Measurements from ENCODE around the gene HINFP. TPM values are rescaled to one million over a fixed set of nuclear protein-coding genes. Genes with fewer than 3 reads are reported as not detected.

HINFP gene
- polyA plus RNA-seq, 1 donor from 2014 or later, result 50.0 TPM

GRCh38 chr11:119087747-119088241, 33.6 kb upstream of the HINFP start:
- no peak overlapping the region for H3K4me2 ChIP-seq (ENCODE audit: low read length)
- H3K27ac ChIP-seq (ENCODE audit: low read length), result no peak overlapping the region
- H4K20me1 ChIP-seq (ENCODE audit: insufficient read depth), result no peaks in the 10 kb centered on the region
- no peak overlapping the region for H2AFZ ChIP-seq (ENCODE audit: low read depth, low read length)
- no peaks in the 10 kb centered on the region for H3K9me2 ChIP-seq (ENCODE audit: insufficient read depth, low read length)
- H3K36me3 ChIP-seq (ENCODE audit: insufficient read depth, low read length), result no peaks in the 10 kb centered on the region
- no peaks in the 10 kb centered on the region for H3K9me3 ChIP-seq (ENCODE audit: low read length)
- H3K79me2 ChIP-seq (replicated peaks; ENCODE audit: insufficient read depth, low read length), result peaks cover 13% of the 10 kb centered on the region
- no peak overlapping the region for H3K4me3 ChIP-seq (ENCODE audit: low read length)
- H3F3A ChIP-seq (ENCODE audit: insufficient read depth, low read length, poor library complexity, severe bottlenecking), result peaks cover 4% of the 10 kb centered on the region
- no peaks in the 10 kb centered on the region for H3K27me3 ChIP-seq (ENCODE audit: insufficient read depth, low read depth, low read length)
- no peak overlapping the region for H3K9ac ChIP-seq (ENCODE audit: low read length)
- no peak for TF ChIP-seq TAF1 (IDR thresholded peaks at IDR 0.05; ENCODE audit: low read depth)
- TF ChIP-seq REST (IDR thresholded peaks at IDR 0.05; ENCODE audit: borderline replicate concordance), result no peak
- no peak for TF ChIP-seq EZH2 (IDR thresholded peaks at IDR 0.05; ENCODE audit: borderline replicate concordance, insufficient read depth, low read length, poor library complexity, severe bottlenecking)
- no peak for TF ChIP-seq MXI1 (conservative IDR thresholded peaks at IDR 0.05; ENCODE audit: poor library complexity, severe bottlenecking)
- TF ChIP-seq POLR2AphosphoS5 (IDR thresholded peaks at IDR 0.05), result no peak

GRCh38 chr11:119088406-119088805, 33.0 kb upstream of the HINFP start:
- Histone ChIP-seq H3F3A (ENCODE audit: insufficient read depth, low read length, poor library complexity, severe bottlenecking) (peaks cover 4% of the 10 kb centered on the region), H3K9me3 (ENCODE audit: low read length) (no peaks in the 10 kb centered on the region), H3K9ac (ENCODE audit: low read length) (no peak overlapping the region), H3K4me2 (ENCODE audit: low read length) (no peak overlapping the region), H3K79me2 (replicated peaks; ENCODE audit: insufficient read depth, low read length) (peaks cover 19% of the 10 kb centered on the region), H3K4me3 (ENCODE audit: low read length) (no peak overlapping the region), H2AFZ (ENCODE audit: low read depth, low read length) (no peak overlapping the region), H3K9me2 (ENCODE audit: insufficient read depth, low read length) (no peaks in the 10 kb centered on the region), H3K27me3 (ENCODE audit: insufficient read depth, low read depth, low read length) (no peaks in the 10 kb centered on the region), H3K27ac (ENCODE audit: low read length) (no peak overlapping the region), H4K20me1 (ENCODE audit: insufficient read depth) (no peaks in the 10 kb centered on the region), H3K36me3 (ENCODE audit: insufficient read depth, low read length) (no peaks in the 10 kb centered on the region)
- TF ChIP-seq EP300 (conservative IDR thresholded peaks at IDR 0.05; ENCODE audit: poor library complexity, severe bottlenecking) (no peak), SMC3 (conservative IDR thresholded peaks at IDR 0.05; ENCODE audit: poor library complexity) (no peak), CTCF (IDR thresholded peaks at IDR 0.05; ENCODE audit: poor library complexity, severe bottlenecking) (no peak), POLR2AphosphoS5 (IDR thresholded peaks at IDR 0.05) (no peak), TAF1 (IDR thresholded peaks at IDR 0.05; ENCODE audit: low read depth) (no peak), EZH2 (IDR thresholded peaks at IDR 0.05; ENCODE audit: borderline replicate concordance, insufficient read depth, low read length, poor library complexity, severe bottlenecking) (no peak), RAD21 (conservative IDR thresholded peaks at IDR 0.05) (no peak), MXI1 (conservative IDR thresholded peaks at IDR 0.05; ENCODE audit: poor library complexity, severe bottlenecking) (no peak), REST (IDR thresholded peaks at IDR 0.05; ENCODE audit: borderline replicate concordance) (no peak)
